GM12892 (cell line): Measurements from ENCODE around the gene ARHGEF10L.

Source experiments
- POLR2A ChIP-seq: IDR thresholded peaks from 2 replicates; pipeline ENCODE4 v1.6.1; 2011; ENCODE audit warnings: low read depth, low read length, control low read depth
- POLR2AphosphoS5 ChIP-seq: IDR thresholded peaks from 2 replicates; pipeline ENCODE4 v1.6.1; 2011; ENCODE audit warnings: low read depth, low read length, control low read depth
- TAF1 ChIP-seq: IDR thresholded peaks from 2 replicates; pipeline ENCODE4 v1.6.1; 2011; ENCODE audit warnings: low read depth, mild to moderate bottlenecking, control low read depth, low read length, borderline replicate concordance

GRCh38 chr1:17585266-17585987, 45.9 kb downstream of the ARHGEF10L start:
- TF ChIP-seq POLR2A (no peak), POLR2AphosphoS5 (no peak), TAF1 (no peak)
